ENCODE data around the gene VPS16. TPM values are rescaled to one million over a fixed set of nuclear protein-coding genes. Genes with fewer than 3 reads are reported as not detected.
A peak's percentile ranks its signal among the peaks of the same experiment; 100 is the strongest.

The VPS16 gene
- total and polyA plus RNA-seq, 2 of the 13 experiments (the other 11 are each of a cell fraction or from before 2014, with no cell fraction given): 34.2 to 35.4 TPM

GRCh38 chr20:2840138-2840966, at the start of gene VPS16, which contains the start of gene PCED1A (continued):
- TF ChIP-seq MAFG (CRISPR knock-in tag; IDR thresholded peaks at IDR 0.05): 0 out of 2 replicates have a peak, but pooled peaks have one; percentile 44
- peak; percentile 68; the same call in 1 of the 2 replicates for TF ChIP-seq IRF1 (CRISPR knock-in tag; IDR thresholded peaks at IDR 0.05; ENCODE audit: low read depth)
- peak; percentile 93 for TF ChIP-seq ARNTL (CRISPR knock-in tag; IDR thresholded peaks at IDR 0.05)
- TF ChIP-seq ZBTB21 (CRISPR knock-in tag; IDR thresholded peaks at IDR 0.05): no peak; the same call in 1 of the 2 replicates
- TF ChIP-seq ZNF770 (CRISPR knock-in tag; IDR thresholded peaks at IDR 0.05): 0 out of 2 replicates have a peak, but pooled peaks have one; percentile 33
- TF ChIP-seq ZSCAN22 (CRISPR knock-in tag; IDR thresholded peaks at IDR 0.05): no peak; the same call in 1 of the 2 replicates
- TF ChIP-seq NR2F1 (CRISPR knock-in tag; IDR thresholded peaks at IDR 0.05): peak in 1 of 2 experiments; percentile 55; a peak in 1 of 4 replicates
- peak; percentile 99 for TF ChIP-seq ZNF451 (CRISPR knock-in tag; IDR thresholded peaks at IDR 0.05)
- peak; percentile 15; the same call in 1 of the 2 replicates for TF ChIP-seq ZNF432 (CRISPR knock-in tag; IDR thresholded peaks at IDR 0.05; ENCODE audit: borderline replicate concordance)
- TF ChIP-seq RBFOX2 (IDR thresholded peaks at IDR 0.05; ENCODE audit: low read depth, low read length): peak; percentile 99
- peak; percentile 98; the same call in 1 of the 2 replicates for TF ChIP-seq HES4 (CRISPR knock-in tag; IDR thresholded peaks at IDR 0.05; ENCODE audit: borderline replicate concordance)
- TF ChIP-seq SCMH1 (CRISPR knock-in tag; IDR thresholded peaks at IDR 0.05; ENCODE audit: borderline replicate concordance): no peak
- peak; percentile 98 for TF ChIP-seq NKX3-1 (CRISPR knock-in tag; IDR thresholded peaks at IDR 0.05)
- TF ChIP-seq NCOA5 (CRISPR knock-in tag; IDR thresholded peaks at IDR 0.05): no peak
- TF ChIP-seq EHMT2 (IDR thresholded peaks at IDR 0.05; ENCODE audit: borderline replicate concordance, low read depth, low read length): no peak; the same call in 1 of the 2 replicates
- no peak for TF ChIP-seq TCF12 (IDR thresholded peaks at IDR 0.05)
- peak; percentile 91 for TF ChIP-seq TCF12 (CRISPR knock-in tag; IDR thresholded peaks at IDR 0.05)
- peak; percentile 87; the same call in 1 of the 2 replicates for TF ChIP-seq XBP1 (CRISPR knock-in tag; IDR thresholded peaks at IDR 0.05)
- peak; percentile 96 for TF ChIP-seq ZNF782 (CRISPR knock-in tag; IDR thresholded peaks at IDR 0.05; ENCODE audit: borderline replicate concordance)
- TF ChIP-seq RARG (CRISPR knock-in tag; IDR thresholded peaks at IDR 0.05; ENCODE audit: low read depth): no peak
- TF ChIP-seq GZF1 (CRISPR knock-in tag; IDR thresholded peaks at IDR 0.05): peak; percentile 90
- peak; percentile 47; the same call in 1 of the 2 replicates for TF ChIP-seq ZNF24 (IDR thresholded peaks at IDR 0.05)
- no peak for TF ChIP-seq SOX6 (IDR thresholded peaks at IDR 0.05)
- peak; percentile 74 for TF ChIP-seq SOX6 (CRISPR knock-in tag; IDR thresholded peaks at IDR 0.05)
- TF ChIP-seq POGK (CRISPR knock-in tag; conservative IDR thresholded peaks at IDR 0.05): peak; percentile 97
- 0 out of 2 replicates have a peak, but pooled peaks have one; percentile 10 for TF ChIP-seq HHEX (CRISPR knock-in tag; IDR thresholded peaks at IDR 0.05)
- no peak for TF ChIP-seq HMG20A (CRISPR knock-in tag; IDR thresholded peaks at IDR 0.05; ENCODE audit: borderline replicate concordance)

All from HepG2 (cell line).